ENCODE results near the gene AVPR2. TPM values are rescaled to one million over a fixed set of nuclear protein-coding genes. Genes with fewer than 3 reads are reported as not detected.

AVPR2 gene
- total RNA-seq, 4 donors from 2014 or later: 1.2 to 7.6 (median 4.5) TPM

DNA sequence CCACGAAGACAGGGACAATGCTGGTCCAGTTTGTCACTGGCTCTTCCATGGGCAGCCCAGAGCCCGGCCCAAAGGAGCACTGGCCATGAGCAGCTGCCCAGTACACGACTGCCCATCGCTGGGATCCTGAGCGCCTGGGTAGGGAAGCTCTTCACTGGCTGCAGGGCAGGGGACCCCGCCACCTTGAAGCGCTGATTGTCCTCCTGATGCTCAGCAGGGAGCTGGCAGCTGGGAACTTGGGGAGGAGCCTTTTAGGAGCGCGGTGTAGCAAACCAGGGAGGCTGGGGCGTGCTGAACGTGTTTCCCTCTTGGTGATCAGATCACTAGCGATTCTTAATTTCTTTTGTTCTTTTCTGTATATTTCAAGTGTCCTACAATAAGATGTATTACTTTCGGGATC lies 20.3 kb upstream of the AVPR2 start:
- no peaks in the 10 kb centered on the region for H3K9me3 ChIP-seq
- no peak for DNase-seq (ENCODE audit: extremely low spot score)
- peak overlapping the region in 2 of 4 donors; percentile 39 to 51 for H3K4me3 ChIP-seq
- H3K27me3 ChIP-seq: peaks cover 0 to 80% (median 29%) of the 10 kb centered on the region in 4 donors
- intact Hi-C loops (cut with DNase I): no loop called here
- TF ChIP-seq POLR2AphosphoS5 (IDR thresholded peaks at IDR 0.05) (no peak), EP300 (IDR thresholded peaks at IDR 0.05) (no peak), POLR2A (IDR thresholded peaks at IDR 0.05; ENCODE audit: low read depth) (no peak)
- TF ChIP-seq, protein P1, sequence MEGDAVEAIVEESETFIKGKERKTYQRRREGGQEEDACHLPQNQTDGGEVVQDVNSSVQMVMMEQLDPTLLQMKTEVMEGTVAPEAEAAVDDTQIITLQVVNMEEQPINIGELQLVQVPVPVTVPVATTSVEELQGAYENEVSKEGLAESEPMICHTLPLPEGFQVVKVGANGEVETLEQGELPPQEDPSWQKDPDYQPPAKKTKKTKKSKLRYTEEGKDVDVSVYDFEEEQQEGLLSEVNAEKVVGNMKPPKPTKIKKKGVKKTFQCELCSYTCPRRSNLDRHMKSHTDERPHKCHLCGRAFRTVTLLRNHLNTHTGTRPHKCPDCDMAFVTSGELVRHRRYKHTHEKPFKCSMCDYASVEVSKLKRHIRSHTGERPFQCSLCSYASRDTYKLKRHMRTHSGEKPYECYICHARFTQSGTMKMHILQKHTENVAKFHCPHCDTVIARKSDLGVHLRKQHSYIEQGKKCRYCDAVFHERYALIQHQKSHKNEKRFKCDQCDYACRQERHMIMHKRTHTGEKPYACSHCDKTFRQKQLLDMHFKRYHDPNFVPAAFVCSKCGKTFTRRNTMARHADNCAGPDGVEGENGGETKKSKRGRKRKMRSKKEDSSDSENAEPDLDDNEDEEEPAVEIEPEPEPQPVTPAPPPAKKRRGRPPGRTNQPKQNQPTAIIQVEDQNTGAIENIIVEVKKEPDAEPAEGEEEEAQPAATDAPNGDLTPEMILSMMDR (IDR thresholded peaks at IDR 0.05): no peak
- H3K4me1 ChIP-seq: peaks cover 5 to 21% (median 14%) of the 10 kb centered on the region in 4 donors
- 51% methylated on average over 13 of the region's 13 CpGs for WGBS
- no peaks in the 10 kb centered on the region for H3K36me3 ChIP-seq
- H3K27ac ChIP-seq (replicated peaks in 1 of 4): no peak overlapping the region

DNA sequence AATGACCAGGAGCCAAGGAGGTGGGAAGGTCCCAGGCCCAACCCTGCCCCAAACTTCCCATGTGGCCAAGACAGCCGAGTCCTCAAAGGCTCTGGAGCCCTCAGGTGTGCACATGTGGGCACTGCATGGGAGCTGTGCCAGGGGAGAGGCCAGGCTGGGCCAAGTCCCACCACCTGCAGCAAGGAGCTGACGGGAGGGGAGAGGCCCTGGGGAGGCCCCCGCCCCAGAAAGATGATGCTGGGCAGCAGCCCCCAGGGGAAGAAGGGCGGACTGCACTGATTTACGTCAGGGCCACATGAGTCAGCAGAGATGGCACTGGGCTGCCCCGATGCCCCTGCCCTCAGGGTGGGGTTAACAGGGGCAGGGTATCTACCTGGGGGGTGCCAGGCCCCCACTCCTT lies 19.9 kb upstream of the AVPR2 start:
- H3K36me3 ChIP-seq: no peaks in the 10 kb centered on the region
- intact Hi-C loops (cut with DNase I): no loop called here
- TF ChIP-seq EP300 (IDR thresholded peaks at IDR 0.05): no peak
- TF ChIP-seq, protein P1 (IDR thresholded peaks at IDR 0.05): no peak
- TF ChIP-seq POLR2A (IDR thresholded peaks at IDR 0.05; ENCODE audit: low read depth): no peak
- no peak for TF ChIP-seq POLR2AphosphoS5 (IDR thresholded peaks at IDR 0.05)
- WGBS: 55% methylated on average over 6 of the region's 6 CpGs
- DNase-seq (ENCODE audit: extremely low spot score): no peak
- H3K4me1 ChIP-seq: peaks cover 5 to 21% (median 14%) of the 10 kb centered on the region in 4 donors
- H3K27ac ChIP-seq (replicated peaks in 1 of 4): peak overlapping the region in 1 of 4 donors; percentile 50
- H3K27me3 ChIP-seq: peaks cover 0 to 76% (median 27%) of the 10 kb centered on the region in 4 donors
- no peaks in the 10 kb centered on the region for H3K9me3 ChIP-seq
- H3K4me3 ChIP-seq: peak overlapping the region; percentile 39 to 51 (median 40)

DNA sequence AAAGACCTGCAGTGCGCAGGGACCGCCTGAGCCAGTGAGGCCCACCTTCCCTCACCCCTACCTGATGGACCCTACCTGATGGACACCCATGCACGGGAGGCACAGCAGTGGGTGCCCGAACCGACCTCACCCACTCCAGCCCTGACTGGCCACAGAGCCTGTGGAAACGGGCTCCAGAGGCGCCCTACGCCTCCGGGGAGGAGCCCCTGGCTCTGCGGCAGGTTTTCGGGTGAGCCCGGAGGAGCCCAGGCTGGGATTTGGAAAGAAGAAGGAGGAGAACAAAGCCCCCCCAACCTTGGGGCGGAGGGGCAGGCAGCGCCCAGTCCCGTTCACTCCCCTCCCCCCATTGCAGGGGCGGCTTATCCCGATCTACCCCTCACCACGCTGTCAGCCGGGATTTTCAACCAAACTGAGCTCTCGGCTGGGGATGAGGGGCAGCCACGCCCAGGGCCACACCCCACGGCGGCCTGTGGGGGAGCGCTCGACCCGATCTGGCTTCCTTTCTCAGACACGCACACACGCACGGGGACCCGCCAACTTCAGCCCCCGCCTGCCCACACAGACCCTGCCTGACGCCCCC lies 19.2 kb upstream of the AVPR2 start:
- no peaks in the 10 kb centered on the region for H3K36me3 ChIP-seq
- peaks cover 5 to 21% (median 14%) of the 10 kb centered on the region in 4 donors for H3K4me1 ChIP-seq
- H3K9me3 ChIP-seq: no peaks in the 10 kb centered on the region
- no peak for DNase-seq (ENCODE audit: extremely low spot score)
- H3K4me3 ChIP-seq: peak overlapping the region; percentile 39 to 51 (median 40)
- TF ChIP-seq, protein P1 (IDR thresholded peaks at IDR 0.05): no peak
- TF ChIP-seq EP300 (IDR thresholded peaks at IDR 0.05) (no peak), POLR2A (IDR thresholded peaks at IDR 0.05; ENCODE audit: low read depth) (no peak), POLR2AphosphoS5 (IDR thresholded peaks at IDR 0.05) (no peak)
- peak overlapping the region in 2 of 4 donors; percentile 19 to 50 for H3K27ac ChIP-seq (replicated peaks in 1 of 4)
- H3K27me3 ChIP-seq: peaks cover 0 to 69% (median 25%) of the 10 kb centered on the region in 4 donors
- 28% methylated on average over 12 of the region's 32 CpGs for WGBS
- intact Hi-C loops (cut with DNase I): no loop called here

DNA sequence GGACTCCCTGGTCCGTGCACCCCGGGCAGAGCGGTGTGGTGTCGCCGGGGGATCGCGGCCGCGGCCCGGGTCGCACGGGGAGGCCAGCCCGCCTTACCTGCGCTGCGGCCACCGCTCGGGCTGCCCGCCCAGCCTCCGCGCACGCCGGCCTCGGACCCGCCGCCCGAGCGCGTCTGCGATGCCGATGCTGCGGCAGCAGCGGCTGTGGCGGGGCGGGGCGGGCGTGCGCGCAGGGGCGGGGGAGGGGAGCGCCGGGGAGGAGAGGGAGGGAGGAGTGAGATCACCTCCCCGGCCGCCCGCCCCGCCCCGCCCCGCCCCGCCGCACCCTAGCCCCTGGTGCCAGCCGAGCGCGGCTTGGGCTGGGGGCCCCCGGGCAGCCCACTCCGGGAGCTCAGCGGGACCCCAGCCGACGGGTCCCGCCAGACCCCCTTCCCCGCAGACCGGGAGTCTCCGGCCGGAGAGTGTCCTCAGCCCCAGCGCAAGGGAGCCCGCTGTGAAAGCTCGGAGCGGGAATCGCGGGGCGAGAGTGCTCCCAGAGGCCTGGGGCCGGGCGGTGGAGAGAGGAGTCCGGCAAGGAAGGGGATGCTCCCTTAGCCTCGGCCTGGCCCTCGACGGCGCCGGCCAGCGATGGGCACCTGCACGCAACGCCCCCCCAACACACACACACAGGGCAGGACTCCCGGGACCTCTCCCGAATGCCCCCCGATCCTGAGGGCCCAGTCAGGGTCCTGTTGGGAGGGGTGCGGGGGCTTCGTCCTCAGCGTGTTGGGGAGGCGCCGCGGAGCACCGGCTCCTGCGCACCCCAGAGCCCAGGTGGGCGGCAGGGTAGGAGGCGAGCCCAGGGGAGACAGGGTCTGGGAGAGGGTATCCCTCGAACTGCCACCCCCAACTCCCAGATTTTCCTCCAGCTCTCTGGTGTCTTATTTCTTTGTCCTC lies 18.2 kb upstream of the AVPR2 start, which contains the start of gene L1CAM:
Gene L1CAM (minus strand): TSS at position 206 of the 936 bp plus-strand sequence. CDS start 10,337 bp downstream, outside the sequence.
- H3K27me3 ChIP-seq: peaks cover 0 to 59% (median 25%) of the 10 kb centered on the region in 4 donors
- no peaks in the 10 kb centered on the region for H3K36me3 ChIP-seq
- no peak for DNase-seq (ENCODE audit: extremely low spot score)
- WGBS: 25% methylated on average over 15 of the region's 94 CpGs
- H3K4me3 ChIP-seq: peak within 1 kb of the TSS; percentile 39 to 51 (median 40)
- H3K9me3 ChIP-seq: no peaks in the 10 kb centered on the region
- intact Hi-C loops (cut with DNase I): no loop called here
- H3K27ac ChIP-seq (replicated peaks in 1 of 4): peak within 1 kb of the TSS in 3 of 4 donors; percentile 28 to 62 (median 41)
- peaks cover 5 to 21% (median 14%) of the 10 kb centered on the region in 4 donors for H3K4me1 ChIP-seq
- TF ChIP-seq, protein P1 (IDR thresholded peaks at IDR 0.05): no peak
- no peak for TF ChIP-seq POLR2AphosphoS5 (IDR thresholded peaks at IDR 0.05)
- no peak for TF ChIP-seq EP300 (IDR thresholded peaks at IDR 0.05)

Measured in esophagus muscularis mucosa (tissue), 4 donors.